GM10847 (cell line): ENCODE measurements around the gene DNM2.

Source experiments
- POLR2A ChIP-seq: IDR thresholded peaks from 2 replicates; pipeline ENCODE4 v1.6.1; 2011; ENCODE audit not compliant: insufficient read length; ENCODE audit errors: extremely low read depth

Gene DNM2

DNA sequence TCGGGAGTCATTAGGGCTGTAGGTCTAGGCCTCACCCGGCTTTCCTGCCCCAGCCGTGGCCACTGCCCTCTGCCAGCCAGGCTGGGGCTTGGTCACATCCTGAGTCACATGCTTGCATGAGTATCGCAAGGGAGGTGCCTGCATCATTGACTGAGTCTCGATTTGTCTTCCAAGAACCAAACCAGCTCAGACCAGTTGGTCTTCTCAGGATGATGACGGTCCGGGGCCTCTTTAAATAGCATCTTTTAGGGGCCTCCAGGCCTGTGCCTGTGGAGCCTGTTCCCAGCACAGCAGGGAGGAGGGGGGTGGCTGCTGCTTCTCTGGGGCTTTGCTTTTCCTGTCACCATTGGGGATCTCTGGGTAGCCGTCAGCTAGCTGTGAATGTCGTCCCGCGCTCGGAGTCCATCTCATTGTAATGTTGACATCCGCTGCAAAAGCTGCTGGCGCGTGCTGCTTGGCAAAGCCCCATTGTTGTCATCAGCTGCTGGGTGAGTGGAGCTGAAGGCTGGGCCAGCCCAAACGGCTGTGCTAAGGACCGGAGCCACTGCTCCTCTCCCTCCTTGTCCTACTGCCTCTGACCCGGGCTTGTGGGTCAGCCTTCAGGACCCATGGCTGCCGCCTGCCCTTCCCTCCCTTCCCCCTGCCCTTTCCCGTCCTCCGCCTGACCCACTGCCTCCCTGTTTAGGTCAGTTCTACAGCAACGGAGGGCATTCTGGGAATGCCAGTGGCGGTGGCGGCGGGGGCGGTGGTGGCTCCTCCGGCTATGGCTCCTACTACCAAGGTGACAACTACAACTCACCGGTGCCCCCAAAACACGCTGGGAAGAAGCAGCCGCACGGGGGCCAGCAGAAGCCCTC lies 31.0 kb upstream of the DNM2 start:
- no peak for TF ChIP-seq POLR2A

GRCh38 chr19:10687518-10688288 lies 30.2 kb upstream of the DNM2 start:
- no peak for TF ChIP-seq POLR2A

DNA sequence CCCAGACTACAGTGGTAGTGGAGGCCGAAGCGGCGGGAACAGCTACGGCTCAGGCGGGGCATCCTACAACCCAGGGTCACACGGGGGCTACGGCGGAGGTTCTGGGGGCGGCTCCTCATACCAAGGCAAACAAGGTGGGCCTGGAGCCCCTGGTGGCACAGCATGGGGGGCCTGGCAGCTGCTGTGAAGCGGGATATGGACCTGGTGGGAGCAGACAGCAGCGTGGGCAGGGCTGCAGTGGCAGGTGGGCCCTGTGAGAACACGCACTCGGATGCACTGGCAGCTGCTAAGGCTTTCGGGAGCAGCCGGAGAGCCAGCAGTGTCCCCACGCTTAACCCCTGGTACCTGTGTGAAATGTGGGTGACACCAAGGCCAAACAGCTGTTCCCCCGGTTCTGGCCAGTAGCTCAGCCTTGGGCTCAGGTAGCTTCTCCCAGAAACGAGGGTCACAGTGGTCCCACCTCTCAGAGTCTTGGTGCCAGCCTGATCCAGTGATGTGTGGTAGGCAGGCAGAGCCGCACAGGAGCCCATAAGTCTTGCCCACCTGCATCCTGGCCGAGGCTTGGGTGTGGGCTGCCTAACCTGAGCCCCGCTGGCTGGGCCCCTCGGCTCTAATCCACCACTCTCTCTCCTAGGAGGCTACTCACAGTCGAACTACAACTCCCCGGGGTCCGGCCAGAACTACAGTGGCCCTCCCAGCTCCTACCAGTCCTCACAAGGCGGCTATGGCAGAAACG lies 29.2 kb upstream of the DNM2 start:
- no peak for TF ChIP-seq POLR2A

DNA sequence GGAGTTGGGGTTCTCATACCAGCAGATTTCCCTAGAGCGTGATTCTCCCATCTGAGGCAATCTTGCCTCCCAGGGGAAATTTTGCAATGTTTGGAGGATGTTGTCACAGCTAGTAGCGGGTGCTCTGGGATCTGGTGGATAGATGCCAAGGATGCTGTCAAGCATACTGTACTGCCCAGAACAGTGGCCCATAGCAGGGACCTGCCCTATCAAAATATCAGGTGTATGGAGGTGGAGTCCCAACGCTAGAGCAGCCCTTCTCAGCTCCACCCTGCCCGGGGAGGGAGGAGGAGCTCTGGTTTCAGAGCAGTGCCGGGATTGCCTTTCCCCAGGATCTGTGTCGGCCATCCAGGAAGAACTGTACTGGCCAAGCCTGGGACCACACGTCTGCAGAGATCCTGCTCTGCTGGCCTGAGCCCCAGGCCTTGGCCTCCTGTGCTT lies 27.5 kb upstream of the DNM2 start:
- no peak for TF ChIP-seq POLR2A

- no peak for TF ChIP-seq POLR2A
These were observed 26.5 kb upstream of the DNM2 start for GRCh38 chr19:10691178-10691881.

DNA sequence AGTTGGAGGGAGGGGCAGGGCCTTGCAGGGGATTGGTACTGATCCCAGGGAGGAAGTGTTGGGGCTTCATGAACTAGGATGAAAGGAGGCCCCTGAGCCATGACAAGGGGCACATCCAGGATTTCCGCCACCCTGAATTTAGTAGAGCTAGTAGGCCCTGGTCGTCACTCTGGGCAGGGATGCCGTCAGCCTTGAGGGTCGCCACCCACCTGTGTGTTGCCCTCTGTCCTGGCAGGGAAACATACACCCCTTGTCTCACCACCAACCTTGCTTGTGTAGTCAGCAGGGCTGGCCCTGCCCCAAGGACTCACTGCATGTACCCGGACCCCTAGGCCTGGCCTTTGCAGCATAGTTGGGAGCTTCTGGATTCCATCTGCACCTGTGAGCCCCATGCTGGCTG lies 26.0 kb upstream of the DNM2 start:
- no peak for TF ChIP-seq POLR2A

DNA sequence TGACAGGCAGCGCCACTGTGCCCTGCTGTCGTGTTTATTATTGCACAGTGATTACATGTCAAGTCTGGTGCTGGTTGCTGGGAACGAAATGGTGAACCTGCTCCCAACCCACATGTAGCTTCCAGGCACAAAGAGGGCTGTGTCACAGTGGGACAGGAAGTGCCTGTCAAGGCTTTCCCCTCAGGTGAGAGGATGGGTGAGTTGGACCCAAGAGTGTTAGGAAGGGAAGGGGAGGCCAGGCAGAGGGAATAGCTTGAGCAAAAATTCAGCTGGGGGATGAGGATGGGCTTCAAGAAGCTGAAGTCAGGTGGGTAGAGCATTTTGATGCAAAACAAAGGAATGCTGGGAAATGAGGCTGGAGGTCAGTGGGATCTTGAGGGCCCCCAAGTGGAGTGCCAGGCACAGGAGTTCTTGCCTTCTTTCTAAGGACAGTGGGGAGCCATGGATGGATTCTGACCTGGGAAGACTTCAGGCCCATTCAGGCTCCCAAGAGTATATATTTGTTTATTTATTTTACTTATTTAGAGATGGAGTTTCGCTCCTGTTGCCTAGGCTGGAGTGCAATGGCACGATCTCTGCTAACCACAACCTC lies 25.1 kb upstream of the DNM2 start:
- TF ChIP-seq POLR2A = no peak

DNA sequence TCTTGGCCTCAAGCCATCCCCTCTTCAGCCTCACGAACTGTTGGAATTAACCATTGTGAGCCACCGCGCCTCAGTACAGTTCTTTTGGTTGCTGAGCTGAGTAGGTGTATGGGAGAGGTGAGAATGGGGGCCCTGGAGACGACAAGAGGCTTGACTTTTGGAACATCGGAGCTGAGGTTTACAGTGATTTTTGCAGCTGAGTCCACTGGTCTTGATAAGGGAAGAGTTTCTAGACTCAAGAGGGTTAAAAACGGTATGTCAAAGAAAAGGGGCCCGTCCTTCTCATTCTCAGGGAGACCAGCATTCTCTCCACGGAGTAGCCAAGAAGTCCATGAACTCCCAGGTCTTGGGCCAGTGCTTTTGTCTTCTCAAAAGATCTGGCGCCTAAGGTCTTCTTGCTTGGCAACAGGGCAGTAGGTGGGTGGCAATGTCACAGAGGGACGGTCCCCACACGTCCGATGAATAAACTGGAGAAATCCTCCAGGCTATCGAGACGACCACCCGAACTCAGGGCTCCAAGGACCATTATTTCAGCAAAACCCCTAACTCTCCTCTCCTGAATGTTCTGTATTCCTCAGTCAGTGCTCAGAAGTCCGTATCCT lies 23.1 kb upstream of the DNM2 start:
- TF ChIP-seq POLR2A = no peak

GRCh38 chr19:10695401-10696398 lies 22.2 kb upstream of the DNM2 start:
- TF ChIP-seq POLR2A = no peak

- no peak for TF ChIP-seq POLR2A
These were observed 18.1 kb upstream of the DNM2 start for GRCh38 chr19:10699650-10700335.

GRCh38 chr19:10701955-10702525 lies 15.8 kb upstream of the DNM2 start:
- no peak for TF ChIP-seq POLR2A

DNA sequence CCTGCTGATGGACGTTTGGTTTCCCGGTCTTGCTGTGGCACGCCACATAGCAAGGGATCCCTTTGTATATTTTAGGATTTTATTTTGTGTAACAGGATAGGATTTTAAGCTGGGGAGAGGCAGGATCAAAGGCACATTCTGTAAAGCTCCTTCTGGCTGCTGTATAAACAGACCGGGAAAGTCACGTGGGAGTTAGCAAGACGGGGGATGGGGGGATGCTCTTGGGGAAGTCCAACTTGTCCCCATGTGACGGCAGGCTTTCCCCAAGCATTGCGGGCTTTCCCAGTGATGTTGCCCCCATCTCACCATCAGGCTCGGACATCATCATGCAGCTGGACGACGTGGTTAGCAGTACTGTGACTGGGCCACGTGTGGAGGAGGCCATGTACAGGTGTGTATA lies 10.9 kb upstream of the DNM2 start:
- no peak for TF ChIP-seq POLR2A
